Ectodermal cell (in vitro differentiated cells): ENCODE measurements around the gene MAGI2.

ENCODE experiments used
- H3K27ac ChIP-seq: 2 replicates; pipeline ENCODE4 v1.7.0; 2013; ENCODE audit warnings: mild to moderate bottlenecking, low read depth, low read length; ENCODE audit not compliant: insufficient read depth, poor library complexity, severe bottlenecking
- H3K27me3 ChIP-seq: 2 replicates; pipeline ENCODE4 v1.7.0; 2013; ENCODE audit warnings: mild to moderate bottlenecking, low read length; ENCODE audit not compliant: insufficient read depth, control insufficient read depth, poor library complexity, severe bottlenecking
- H3K36me3 ChIP-seq: one replicate; pipeline ENCODE4 v1.7.0; 2013; ENCODE audit warnings: low read length; ENCODE audit not compliant: control insufficient read depth, insufficient read depth
- H3K4me1 ChIP-seq: one replicate; pipeline ENCODE4 v1.7.0; 2013; ENCODE audit warnings: low read length; ENCODE audit not compliant: control insufficient read depth, insufficient read depth
- H3K4me3 ChIP-seq: 2 replicates; pipeline ENCODE4 v1.7.0; 2013; ENCODE audit warnings: low read depth, low read length, control low read depth; ENCODE audit not compliant: insufficient read depth
- H3K9me3 ChIP-seq: 2 replicates; pipeline ENCODE4 v1.7.0; 2013; ENCODE audit warnings: mild to moderate bottlenecking, low read length, moderate library complexity; ENCODE audit not compliant: control insufficient read depth
- WGBS, 2 experiments: methylation state at CpG; one replicate each; pipeline ENCODE4 v1.1.7; 2013; ENCODE audit warnings: missing lambda C conversion rate in 2 of 2; 5-methylcytosine and 5-hydroxymethylcytosine counted together

The MAGI2 gene

DNA sequence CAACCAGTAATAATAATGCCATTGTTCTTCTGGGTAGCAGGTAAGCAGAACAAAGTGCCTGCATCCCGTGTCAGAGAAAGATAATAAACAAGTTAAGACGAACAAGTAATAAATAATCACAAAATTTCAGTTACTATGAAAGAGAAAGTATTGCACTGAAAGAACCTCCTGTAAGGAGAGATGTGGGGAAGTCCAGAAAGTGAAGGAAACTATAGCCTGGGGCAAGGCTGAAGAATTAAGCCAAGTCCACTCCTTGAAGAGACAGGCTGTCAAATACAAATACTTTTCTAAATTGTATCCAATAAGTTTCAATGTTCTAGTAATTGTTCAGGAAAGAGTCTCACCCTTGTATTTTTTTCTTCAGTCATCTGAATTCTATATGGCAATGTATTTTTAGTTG is 611.4 kb downstream of the MAGI2 start:
- 100% methylated on average over 1 of the region's 2 CpGs; no CpG with 5 or more reads in 1 of the 2 experiments for WGBS, 2 experiments
- Histone ChIP-seq H3K27ac (no peak overlapping the region), H3K9me3 (no peaks in the 10 kb centered on the region), H3K4me3 (no peak overlapping the region), H3K4me1 (no peaks in the 10 kb centered on the region), H3K27me3 (no peaks in the 10 kb centered on the region), H3K36me3 (no peaks in the 10 kb centered on the region)

DNA sequence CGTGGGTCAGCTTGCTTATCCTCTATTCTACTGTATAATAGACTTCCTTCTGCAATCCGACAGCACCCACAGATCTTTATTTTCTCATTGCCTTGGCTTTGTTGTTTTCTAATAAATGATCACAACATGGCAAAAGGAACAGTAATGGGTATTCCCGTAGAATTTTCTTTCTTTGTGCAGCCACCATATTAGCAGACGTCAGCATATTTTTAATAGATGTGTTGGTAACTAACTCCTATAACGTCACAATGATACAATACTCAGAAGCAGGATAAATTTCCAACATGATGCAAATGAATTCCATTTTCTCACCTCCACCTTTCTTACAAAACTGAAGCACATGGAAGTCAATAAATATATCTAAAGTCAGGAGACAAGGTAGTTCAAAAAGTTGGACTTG is 617.6 kb downstream of the MAGI2 start:
- H3K27ac ChIP-seq = no peak overlapping the region
- no peak overlapping the region for H3K4me3 ChIP-seq
- no peaks in the 10 kb centered on the region for H3K36me3 ChIP-seq
- WGBS, 2 experiments = 93 to 100% methylated on average over 4 of the region's 5 CpGs
- no peaks in the 10 kb centered on the region for H3K4me1 ChIP-seq
- H3K9me3 ChIP-seq = no peaks in the 10 kb centered on the region
- H3K27me3 ChIP-seq = no peaks in the 10 kb centered on the region

DNA sequence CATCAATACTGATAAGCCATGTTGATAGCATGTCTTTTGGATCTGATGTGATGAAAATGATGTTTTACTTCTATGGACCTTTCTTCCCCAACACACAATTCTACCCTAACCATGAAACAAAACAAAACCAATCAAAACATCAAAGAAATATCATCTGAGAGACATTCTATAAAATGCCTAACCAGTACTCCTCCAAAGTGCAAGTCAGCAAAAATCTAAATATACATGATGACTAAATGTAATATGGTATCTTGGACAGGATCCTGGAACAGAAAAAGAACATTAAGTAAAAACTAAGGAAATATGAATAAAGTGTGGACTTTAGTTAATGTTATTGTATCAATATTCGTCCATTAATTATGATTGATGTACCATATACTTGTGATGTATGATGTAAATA is 625.1 kb downstream of the MAGI2 start:
- no peaks in the 10 kb centered on the region for H3K9me3 ChIP-seq
- H3K27me3 ChIP-seq = no peaks in the 10 kb centered on the region
- H3K36me3 ChIP-seq = no peaks in the 10 kb centered on the region
- H3K27ac ChIP-seq = no peak overlapping the region
- H3K4me3 ChIP-seq = no peak overlapping the region
- WGBS, 2 experiments = 100% methylated on average over 1 of the region's 1 CpG; no CpG with 5 or more reads in 1 of the 2 experiments
- H3K4me1 ChIP-seq = no peaks in the 10 kb centered on the region

DNA sequence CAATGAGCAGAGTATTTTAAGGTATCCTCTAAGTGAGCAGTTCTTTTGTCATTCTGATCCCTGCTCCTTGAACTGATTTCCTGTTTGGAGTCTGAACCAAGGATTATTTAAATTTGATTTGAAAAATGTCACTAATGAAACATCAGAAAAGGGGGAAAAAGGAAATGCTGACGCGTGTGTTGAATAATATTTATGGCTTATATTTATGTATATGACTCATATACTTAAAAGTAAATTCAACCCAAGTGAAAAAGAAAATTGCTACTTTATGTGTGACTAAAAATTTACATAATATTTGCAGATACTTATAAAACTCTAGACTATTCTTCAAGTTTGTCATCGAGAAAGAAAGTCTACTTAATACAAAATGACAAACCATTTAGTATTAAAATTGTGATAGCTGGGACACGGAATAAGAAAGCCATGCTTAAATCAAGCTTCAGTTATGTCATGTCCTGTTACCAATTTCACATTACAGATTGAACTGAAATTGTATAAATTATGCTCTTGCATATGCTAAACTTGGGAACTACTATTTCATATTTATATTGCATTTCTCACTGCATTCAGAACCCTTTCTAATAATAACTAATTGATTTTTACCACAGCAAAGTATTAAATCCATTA is 649.9 kb downstream of the MAGI2 start:
- H3K36me3 ChIP-seq = no peaks in the 10 kb centered on the region
- WGBS, 2 experiments = 84 to 100% methylated on average over 1 to 4 of the region's 4 CpGs
- no peaks in the 10 kb centered on the region for H3K27me3 ChIP-seq
- H3K27ac ChIP-seq = no peak overlapping the region
- H3K9me3 ChIP-seq = no peaks in the 10 kb centered on the region
- no peaks in the 10 kb centered on the region for H3K4me1 ChIP-seq
- H3K4me3 ChIP-seq = no peak overlapping the region

DNA sequence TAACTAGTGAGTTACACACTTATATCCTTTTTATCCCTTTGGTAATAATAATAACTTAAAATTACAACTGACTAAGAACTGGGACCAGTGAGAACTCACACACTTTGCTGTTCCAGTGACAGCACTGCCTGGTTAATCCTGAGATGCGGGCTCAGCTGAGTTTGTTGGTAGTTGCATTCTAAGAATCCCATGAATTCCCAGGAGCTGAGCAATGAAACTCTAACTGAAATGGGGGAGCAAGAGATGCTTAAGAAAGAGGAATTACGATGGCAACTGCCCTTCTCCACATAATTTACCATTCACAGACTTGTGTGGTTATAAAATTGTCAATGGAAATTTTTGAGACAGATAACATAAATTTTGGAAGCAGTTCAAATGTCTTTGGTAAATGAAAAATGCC is 659.4 kb downstream of the MAGI2 start:
- H3K4me1 ChIP-seq = no peaks in the 10 kb centered on the region
- H3K4me3 ChIP-seq = no peak overlapping the region
- WGBS, 2 experiments = 74 to 89% methylated on average over 1 of the region's 2 CpGs

DNA sequence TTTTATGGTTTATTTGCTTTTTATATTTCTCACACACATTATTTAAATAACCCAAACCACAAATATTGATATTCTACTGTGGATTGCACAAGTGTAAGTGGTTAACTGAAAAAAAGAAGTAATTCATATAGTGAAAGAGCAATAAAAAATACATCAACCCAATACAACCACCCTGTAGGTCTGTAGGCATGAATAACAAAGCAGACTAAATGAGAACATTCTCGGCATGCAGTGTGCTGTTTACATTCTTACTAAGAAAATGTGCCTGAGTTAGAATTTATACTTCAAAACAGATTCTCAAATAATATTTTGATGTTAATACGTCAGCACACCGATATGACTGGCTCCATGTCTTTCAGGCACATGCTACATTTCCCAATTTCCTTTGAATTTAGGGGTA is 660.8 kb downstream of the MAGI2 start:
- H3K36me3 ChIP-seq = no peaks in the 10 kb centered on the region
- 80 to 88% methylated on average over 1 to 3 of the region's 3 CpGs for WGBS, 2 experiments
- H3K4me1 ChIP-seq = no peaks in the 10 kb centered on the region
- H3K9me3 ChIP-seq = no peaks in the 10 kb centered on the region
- H3K27me3 ChIP-seq = no peaks in the 10 kb centered on the region
- H3K27ac ChIP-seq = no peak overlapping the region
- H3K4me3 ChIP-seq = no peak overlapping the region

More for the DNA sequence above, 659.4 kb downstream of the MAGI2 start:
- no peaks in the 10 kb centered on the region for H3K27me3 ChIP-seq
- H3K36me3 ChIP-seq = no peaks in the 10 kb centered on the region
- H3K9me3 ChIP-seq = no peaks in the 10 kb centered on the region
- H3K27ac ChIP-seq = no peak overlapping the region

DNA sequence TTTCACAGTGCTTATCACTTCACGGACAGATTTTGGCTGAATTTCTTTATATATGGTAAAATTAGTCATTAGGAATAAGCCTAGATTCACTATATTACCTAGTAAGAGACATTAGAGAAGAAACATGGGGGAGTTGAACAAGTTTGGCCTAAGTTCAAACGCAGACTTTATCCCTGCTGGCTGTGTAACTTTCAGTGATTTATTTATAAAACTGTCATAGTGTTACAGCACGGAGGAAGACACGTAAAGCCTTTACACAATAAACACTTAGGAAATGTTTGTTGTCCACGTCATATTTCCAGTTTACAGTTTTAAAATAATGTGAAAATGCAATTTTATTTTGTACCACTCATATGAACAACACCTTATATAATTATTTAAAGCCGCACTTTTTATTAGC is 661.5 kb downstream of the MAGI2 start:
- WGBS, 2 experiments = 66 to 75% methylated on average over 4 to 5 of the region's 6 CpGs
- Histone ChIP-seq H3K36me3 (no peaks in the 10 kb centered on the region), H3K27ac (no peak overlapping the region), H3K4me3 (no peak overlapping the region), H3K9me3 (no peaks in the 10 kb centered on the region), H3K4me1 (no peaks in the 10 kb centered on the region), H3K27me3 (no peaks in the 10 kb centered on the region)

DNA sequence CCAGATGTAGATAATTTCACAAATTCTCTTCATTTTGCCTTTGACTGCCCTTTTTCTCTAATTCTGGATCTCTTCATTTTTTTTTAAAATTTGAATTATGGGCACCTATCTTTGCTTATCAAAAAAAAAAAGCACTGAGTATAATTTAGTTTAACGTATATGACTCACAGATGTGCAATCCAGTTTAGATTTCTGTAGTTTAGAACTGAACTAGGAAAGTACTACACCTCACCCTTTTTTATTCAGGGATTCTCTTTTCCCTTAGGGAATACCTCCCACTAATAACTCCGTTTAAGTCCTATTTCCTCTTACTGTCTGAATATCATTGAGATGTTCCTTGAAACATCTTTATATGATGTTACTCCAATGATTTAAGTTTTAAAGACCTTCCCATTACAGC is 665.0 kb downstream of the MAGI2 start:
- Histone ChIP-seq H3K4me3 (no peak overlapping the region), H3K9me3 (no peaks in the 10 kb centered on the region), H3K27ac (no peak overlapping the region), H3K36me3 (no peaks in the 10 kb centered on the region), H3K4me1 (no peaks in the 10 kb centered on the region), H3K27me3 (no peaks in the 10 kb centered on the region)
- 100% methylated on average over 1 of the region's 2 CpGs for WGBS, 2 experiments

DNA sequence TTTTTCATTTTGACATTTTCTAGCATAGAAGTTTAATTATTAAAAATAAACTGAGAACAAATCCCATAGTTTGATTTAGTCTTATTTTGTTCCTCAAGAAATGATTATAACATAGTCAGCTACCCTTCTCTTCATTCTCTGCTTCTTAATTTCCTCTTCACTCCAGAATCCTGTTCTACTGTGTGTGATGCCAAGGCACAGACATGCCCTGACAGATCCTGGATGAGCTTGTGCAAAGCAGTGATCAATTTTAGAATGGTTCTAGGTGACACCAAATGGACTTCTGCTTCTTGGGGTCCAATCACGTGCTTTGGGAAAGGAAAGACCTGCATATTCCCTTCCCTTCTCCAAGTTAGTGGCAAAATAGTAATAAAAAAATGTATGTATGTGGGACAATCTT is 665.6 kb downstream of the MAGI2 start:
- H3K27ac ChIP-seq = no peak overlapping the region
- WGBS, 2 experiments = 92 to 100% methylated on average over 1 of the region's 1 CpG
- no peaks in the 10 kb centered on the region for H3K9me3 ChIP-seq
- H3K4me3 ChIP-seq = no peak overlapping the region
- H3K36me3 ChIP-seq = no peaks in the 10 kb centered on the region
- H3K4me1 ChIP-seq = no peaks in the 10 kb centered on the region
- no peaks in the 10 kb centered on the region for H3K27me3 ChIP-seq

DNA sequence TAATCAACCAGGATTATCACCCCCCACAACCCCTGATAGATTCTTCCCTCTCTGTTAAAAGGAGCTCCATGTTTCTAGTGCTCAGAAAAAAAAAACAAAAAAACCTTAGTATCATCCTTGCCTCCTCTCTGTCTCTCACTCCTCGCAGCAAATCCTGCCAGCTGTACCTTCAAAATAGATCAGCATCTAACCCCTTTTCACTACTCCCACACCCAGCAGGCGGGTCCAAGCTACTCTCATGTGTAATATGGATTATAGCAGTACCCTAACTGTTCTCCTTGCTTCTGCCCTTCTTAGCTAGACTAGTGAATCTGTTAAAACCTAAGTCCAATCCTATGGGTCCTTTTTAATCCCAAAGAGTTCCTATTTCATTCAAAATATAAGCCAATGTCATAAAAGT is 667.4 kb downstream of the MAGI2 start:
- 90 to 94% methylated on average over 2 of the region's 2 CpGs for WGBS, 2 experiments
- no peaks in the 10 kb centered on the region for H3K4me1 ChIP-seq
- no peak overlapping the region for H3K27ac ChIP-seq
- H3K27me3 ChIP-seq = no peaks in the 10 kb centered on the region
- H3K4me3 ChIP-seq = no peak overlapping the region
- no peaks in the 10 kb centered on the region for H3K36me3 ChIP-seq
- no peaks in the 10 kb centered on the region for H3K9me3 ChIP-seq
